ENCODE data around the gene ZSCAN22. TPM values are rescaled to one million over a fixed set of nuclear protein-coding genes. Genes with fewer than 3 reads are reported as not detected.

ZSCAN22 gene
- total RNA-seq, 4 donors from 2014 or later: 2.0 to 3.7 (median 2.8) TPM

GRCh38 chr19:58385891-58386575 is 59.2 kb downstream of the ZSCAN22 start:
- peak; percentile 7 for ATAC-seq (ENCODE audit: low FRiP score)
- TF ChIP-seq CTCF (IDR thresholded peaks at IDR 0.05): no peak

GRCh38 chr19:58386576-58387337 is 60.0 kb downstream of the ZSCAN22 start, which contains the start of gene RPS5:
Gene RPS5, plus strand, starts transcription at chr19:58387269. Its CDS starts 869 bp downstream, at chr19:58388138.
- DNase-seq (ENCODE audit: low spot score) (peak; percentile 88), ATAC-seq (ENCODE audit: low FRiP score) (peak; percentile 95)
- no peak for TF ChIP-seq CTCF (IDR thresholded peaks at IDR 0.05)

More at GRCh38 chr19:58385891-58386575, 59.2 kb downstream of the ZSCAN22 start:
- DNase-seq (ENCODE audit: low spot score): no peak

GRCh38 chr19:58387338-58388174 is 60.8 kb downstream of the ZSCAN22 start:
- no peak for ATAC-seq (ENCODE audit: low FRiP score)
- DNase-seq (ENCODE audit: low spot score): no peak
- TF ChIP-seq CTCF (IDR thresholded peaks at IDR 0.05): no peak

GRCh38 chr19:58388175-58388526 is 61.4 kb downstream of the ZSCAN22 start:
- no peak for ATAC-seq (ENCODE audit: low FRiP score)
- no peak for DNase-seq (ENCODE audit: low spot score)
- TF ChIP-seq CTCF (IDR thresholded peaks at IDR 0.05): no peak

Small RNA genes within 50 kb of the gene (small RNA-seq; reads per million reads assigned to genes)
- not detected for gene MIR4754
- gene MIR6806: not detected
- not detected for gene RNA5SP473

Other genes starting within 250 kb of the ZSCAN22 start
- gene ZSCAN18, start 228.8 kb upstream of the ZSCAN22 start, total RNA-seq: 10 to 100 TPM; 28.8 to 66.2 (median 36.4) TPM
- gene ZNF329, start 176.2 kb upstream of the ZSCAN22 start, total RNA-seq: 1 to 10 TPM; 5.1 to 8.5 (median 7.4) TPM
- 10 to 100 TPM; 16.5 to 30.4 (median 21.7) TPM for gene ZNF274, start 143.9 kb upstream of the ZSCAN22 start, total RNA-seq
- gene ZNF544, start 98.1 kb upstream of the ZSCAN22 start, total RNA-seq: 10 to 100 TPM; 21.2 to 31.2 (median 28.4) TPM
- 1 to 10 TPM; 4.6 to 9.3 (median 5.9) TPM for gene ZNF8, start 48.0 kb upstream of the ZSCAN22 start, total RNA-seq
- gene ERVK3-1, start 21.6 kb upstream of the ZSCAN22 start, total RNA-seq: 10 to 100 TPM; 39.5 to 85.1 (median 59.2) TPM
- 10 to 100 TPM in 3 of 4 donors, 1 to 10 TPM in 1; 8.7 to 18.4 (median 16.4) TPM for gene A1BG, start 26.5 kb downstream of the ZSCAN22 start, total RNA-seq
- 1 to 10 TPM in 3 of 4 donors, under 1 TPM in 1; 0.74 to 2.4 (median 1.3) TPM for gene ZNF497, start 35.8 kb downstream of the ZSCAN22 start, total RNA-seq
- gene ZNF837, start 54.0 kb downstream of the ZSCAN22 start, total RNA-seq: 1 to 10 TPM in 3 of 4 donors, under 1 TPM in 1; 0.48 to 4.4 (median 2.1) TPM
- gene RPS5, start 60.3 kb downstream of the ZSCAN22 start, total RNA-seq: 1,000 to 10,000 TPM; 1,379 to 1,993 (median 1,504) TPM
- not detected for gene RNF225, start 68.7 kb downstream of the ZSCAN22 start, total RNA-seq
- 10 to 100 TPM in 2 of 4 donors, 1 to 10 TPM in 2; 7.9 to 34.1 (median 9.2) TPM for gene ZNF584, start 81.7 kb downstream of the ZSCAN22 start, total RNA-seq
- gene ZNF132, start 113.2 kb downstream of the ZSCAN22 start, total RNA-seq: 1 to 10 TPM; 4.0 to 8.2 (median 4.6) TPM
- 1 to 10 TPM; 3.8 to 8.5 (median 6.0) TPM for gene ZNF324B, start 124.6 kb downstream of the ZSCAN22 start, total RNA-seq
- gene ZNF324, start 140.1 kb downstream of the ZSCAN22 start, total RNA-seq: 10 to 100 TPM in 3 of 4 donors, 1 to 10 TPM in 1; 7.3 to 23.3 (median 15.8) TPM
- 10 to 100 TPM in 1 of 4 donors, 1 to 10 TPM in 3; 6.6 to 10.4 (median 8.0) TPM for gene ZNF446, start 149.4 kb downstream of the ZSCAN22 start, total RNA-seq
- 1 to 10 TPM; 4.5 to 8.5 (median 5.6) TPM for gene SLC27A5, start 185.0 kb downstream of the ZSCAN22 start, total RNA-seq
- gene ZBTB45, start 192.8 kb downstream of the ZSCAN22 start, total RNA-seq: 10 to 100 TPM in 1 of 4 donors, 1 to 10 TPM in 3; 4.6 to 10.2 (median 8.4) TPM
- 100 to 1,000 TPM; 151 to 238 (median 166) TPM for gene TRIM28, start 217.1 kb downstream of the ZSCAN22 start, total RNA-seq
- gene CHMP2A, start 228.1 kb downstream of the ZSCAN22 start, total RNA-seq: 100 to 1,000 TPM in 2 of 4 donors, 10 to 100 TPM in 2; 87.0 to 115 (median 99.6) TPM
- gene UBE2M, start 231.6 kb downstream of the ZSCAN22 start, total RNA-seq: 10 to 100 TPM; 19.4 to 26.2 (median 23.3) TPM
- gene MZF1, start 246.3 kb downstream of the ZSCAN22 start, total RNA-seq: 10 to 100 TPM; 15.8 to 32.5 (median 22.1) TPM

All from omental fat pad (tissue), 4 donors.